GM19468 (cell line): Measurements from ENCODE around the gene NID1.
A peak's percentile ranks its signal among the peaks of the same experiment; 100 is the strongest.
"Not testable (repeated sequence)": the region's sequence is repeated elsewhere in the genome, so short reads cannot be mapped to it uniquely, and the experiment has no call there.

Experiments used
- ATAC-seq: cut with Tn5 transposase; IDR thresholded peaks from one replicate; pipeline ENCODE4 v1.9.1; 2021; ENCODE audit warnings: mild to moderate bottlenecking, moderate library complexity, moderate number of reproducible peaks; ENCODE audit not compliant: unreplicated experiment; ENCODE audit errors: extremely low read depth

The NID1 gene

GRCh38 chr1:235976490-235976889 lies 88.4 kb downstream of the NID1 start:
- ATAC-seq = no peak

- ATAC-seq = no peak
Measured at GRCh38 chr1:235974616-235975015, 90.3 kb downstream of the NID1 start.

GRCh38 chr1:235972691-235973090 lies 92.2 kb downstream of the NID1 start:
- ATAC-seq = not testable (repeated sequence)

- ATAC-seq = peak; percentile 14
Measured at GRCh38 chr1:235972311-235972689, 92.6 kb downstream of the NID1 start.

- ATAC-seq = peak; percentile 75
Measured at GRCh38 chr1:235971571-235972310, 93.1 kb downstream of the NID1 start.

GRCh38 chr1:235971020-235971419 lies 93.9 kb downstream of the NID1 start:
- no peak for ATAC-seq

GRCh38 chr1:235968831-235969230 lies 96.1 kb downstream of the NID1 start:
- ATAC-seq = no peak

- ATAC-seq = not testable (repeated sequence)
Measured at GRCh38 chr1:235966134-235966533, 98.8 kb downstream of the NID1 start.

- ATAC-seq = no peak
Measured at GRCh38 chr1:235960809-235961208, 104.1 kb downstream of the NID1 start.

GRCh38 chr1:235958021-235958420 lies 106.9 kb downstream of the NID1 start:
- ATAC-seq = no peak

GRCh38 chr1:235955777-235956176 lies 109.1 kb downstream of the NID1 start:
- ATAC-seq = no peak

GRCh38 chr1:235954306-235955283 lies 110.3 kb downstream of the NID1 start:
- ATAC-seq = peak; percentile 98

GRCh38 chr1:235953801-235954200 lies 111.1 kb downstream of the NID1 start:
- no peak for ATAC-seq

- no peak for ATAC-seq
Measured at GRCh38 chr1:235952950-235953615, 111.8 kb downstream of the NID1 start.

- no peak for ATAC-seq
Measured at GRCh38 chr1:235951661-235952060, 113.2 kb downstream of the NID1 start.

GRCh38 chr1:235950318-235950717 lies 114.6 kb downstream of the NID1 start:
- ATAC-seq = no peak

GRCh38 chr1:235948774-235949427 lies 116.0 kb downstream of the NID1 start:
- ATAC-seq = no peak

- no peak for ATAC-seq
Measured at GRCh38 chr1:235947989-235948388, 116.9 kb downstream of the NID1 start.

- ATAC-seq = peak; percentile 35
Measured at GRCh38 chr1:235946571-235946981, 118.3 kb downstream of the NID1 start.
